NB4 (cell line): ENCODE measurements around the gene VPS54.

Source experiments
- CTCF ChIP-seq: IDR thresholded peaks from one replicate; pipeline ENCODE4 v1.5.1; 2012; ENCODE audit warnings: low read depth, low read length
- MYC ChIP-seq: IDR thresholded peaks from 2 replicates; pipeline ENCODE4 v1.6.1; 2011; ENCODE audit warnings: low read depth, low read length
- POLR2A ChIP-seq: IDR thresholded peaks from 2 replicates; pipeline ENCODE4 v1.6.1; 2011; ENCODE audit warnings: mild to moderate bottlenecking; ENCODE audit not compliant: insufficient read length; ENCODE audit errors: extremely low read depth

- no peak for TF ChIP-seq CTCF
- TF ChIP-seq POLR2A, result no peak
- no peak for TF ChIP-seq MYC
Observed at GRCh38 chr2:64036034-64036705, 16.9 kb upstream of the VPS54 start.
